Testis (tissue), 3 donors: Measurements from ENCODE around the gene MCC. TPM values are rescaled to one million over a fixed set of nuclear protein-coding genes. Genes with fewer than 3 reads are reported as not detected.

ENCODE experiments used
- DNase-seq: peaks from one replicate; pipeline ENCODE4 v3.0.0-alpha.2; 2019
- H3K27ac ChIP-seq, 2 donors: fragments of 200-600 bp; sonication (generic); one replicate each; pipeline ENCODE4 v1.5.1; 2019
- H3K27me3 ChIP-seq: fragments of 200-600 bp; sonication (generic); one replicate; pipeline ENCODE4 v1.5.1; 2019
- H3K36me3 ChIP-seq: fragments of 200-600 bp; sonication (generic); one replicate; pipeline ENCODE4 v1.5.1; 2017; ENCODE audit warnings: low read depth; ENCODE audit errors: missing control alignments
- H3K4me1 ChIP-seq: fragments of 200-600 bp; sonication (generic); one replicate; pipeline ENCODE4 v1.5.1; 2019
- H3K4me3 ChIP-seq, 2 donors: fragments of 200-600 bp; sonication (generic); one replicate each; pipeline ENCODE4 v1.5.1; 2017 to 2019
- H3K9me3 ChIP-seq: fragments of 200-600 bp; sonication (generic); one replicate; pipeline ENCODE4 v1.5.1; 2017
- POLR2A ChIP-seq: fragments of 450-650 bp; IDR thresholded peaks from one replicate; pipeline ENCODE4 v1.6.1; 2017; ENCODE audit warnings: antibody characterized with exemption, mild to moderate bottlenecking, moderate library complexity
- WGBS, 2 donors: methylation state at CpG; one replicate each; pipeline ENCODE4 v1.1.5; 2018; 5-methylcytosine and 5-hydroxymethylcytosine counted together
- intact Hi-C: fragments of 100-400 bp; cut with DNase I; formaldehyde crosslinking; loops from one replicate; pipeline ENCODE4 v1.15.1; 2023; ENCODE audit warnings: low total_unique reads
- polyA plus RNA-seq: library from polyadenylated mRNA; stranded (reverse); fragments of 350-450 nt; fragmentation: Illumina TruSeq; extraction: RNeasy Lipid Tissue Mini Kit (QIAGEN cat#74804); gene quantifications from one replicate; pipeline ENCODE4 v1.2.3, GENCODE V29; 2014; ENCODE audit warnings: low read depth, low replicate concordance; ENCODE audit not compliant: insufficient read depth
- total RNA-seq, 2 donors: library from RNA; depleted of rRNA; stranded (reverse); fragments of >200 nt; gene quantifications; one replicate each; pipeline ENCODE4 v1.2.3, GENCODE V29; 2016
- TF ChIP-seq, protein P1 (sequence below), 3 experiments: fragments of 450-650 bp in 2 of 3; fragments of 200-600 bp in 1 of 3; sonication (generic) in 1 of 3; IDR thresholded peaks; one replicate each; pipeline ENCODE4 v1.5.1; 2016 to 2019; ENCODE audit warnings: antibody characterized with exemption in 3 of 3, mild to moderate bottlenecking in 2 of 3, moderate library complexity in 1 of 3

The MCC gene
- total and polyA plus RNA-seq, 3 donors from 2014 or later = 7.1 to 23.7 (median 21.4) TPM

DNA sequence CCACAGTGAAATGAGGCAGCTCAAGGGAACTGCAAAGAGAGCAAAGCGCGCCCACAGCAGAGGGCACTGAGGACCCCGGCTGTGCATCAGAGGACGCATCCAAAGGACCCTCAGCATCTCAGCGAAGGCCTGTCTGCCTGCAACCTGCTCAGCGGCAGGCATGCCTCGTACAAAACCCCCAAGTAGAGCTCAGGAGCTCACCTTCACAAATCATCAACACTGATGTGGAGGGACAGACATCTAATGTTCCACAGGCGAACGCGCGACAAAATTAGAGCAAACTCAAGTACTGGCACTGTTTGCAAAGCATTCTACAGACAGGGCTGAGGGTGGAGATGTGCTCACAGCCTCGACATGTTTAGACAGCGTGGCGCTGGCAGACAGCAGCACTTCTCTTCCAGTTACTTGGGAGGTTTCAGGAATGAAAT, 430.7 kb downstream of the MCC start:
- intact Hi-C loops = no loop called here
- H3K9me3 ChIP-seq = no peaks in the 10 kb centered on the region
- no peaks in the 10 kb centered on the region for H3K27me3 ChIP-seq
- TF ChIP-seq, protein P1, sequence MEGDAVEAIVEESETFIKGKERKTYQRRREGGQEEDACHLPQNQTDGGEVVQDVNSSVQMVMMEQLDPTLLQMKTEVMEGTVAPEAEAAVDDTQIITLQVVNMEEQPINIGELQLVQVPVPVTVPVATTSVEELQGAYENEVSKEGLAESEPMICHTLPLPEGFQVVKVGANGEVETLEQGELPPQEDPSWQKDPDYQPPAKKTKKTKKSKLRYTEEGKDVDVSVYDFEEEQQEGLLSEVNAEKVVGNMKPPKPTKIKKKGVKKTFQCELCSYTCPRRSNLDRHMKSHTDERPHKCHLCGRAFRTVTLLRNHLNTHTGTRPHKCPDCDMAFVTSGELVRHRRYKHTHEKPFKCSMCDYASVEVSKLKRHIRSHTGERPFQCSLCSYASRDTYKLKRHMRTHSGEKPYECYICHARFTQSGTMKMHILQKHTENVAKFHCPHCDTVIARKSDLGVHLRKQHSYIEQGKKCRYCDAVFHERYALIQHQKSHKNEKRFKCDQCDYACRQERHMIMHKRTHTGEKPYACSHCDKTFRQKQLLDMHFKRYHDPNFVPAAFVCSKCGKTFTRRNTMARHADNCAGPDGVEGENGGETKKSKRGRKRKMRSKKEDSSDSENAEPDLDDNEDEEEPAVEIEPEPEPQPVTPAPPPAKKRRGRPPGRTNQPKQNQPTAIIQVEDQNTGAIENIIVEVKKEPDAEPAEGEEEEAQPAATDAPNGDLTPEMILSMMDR (IDR thresholded peaks at IDR 0.05) = no peak
- TF ChIP-seq POLR2A = no peak
- no peak for DNase-seq
- WGBS, 2 donors = 87 to 97% methylated on average over 9 to 14 of the region's 14 CpGs
- H3K36me3 ChIP-seq = no peaks in the 10 kb centered on the region
- H3K4me1 ChIP-seq = no peaks in the 10 kb centered on the region
- no peak overlapping the region for H3K4me3 ChIP-seq
- H3K27ac ChIP-seq = no peak overlapping the region

DNA sequence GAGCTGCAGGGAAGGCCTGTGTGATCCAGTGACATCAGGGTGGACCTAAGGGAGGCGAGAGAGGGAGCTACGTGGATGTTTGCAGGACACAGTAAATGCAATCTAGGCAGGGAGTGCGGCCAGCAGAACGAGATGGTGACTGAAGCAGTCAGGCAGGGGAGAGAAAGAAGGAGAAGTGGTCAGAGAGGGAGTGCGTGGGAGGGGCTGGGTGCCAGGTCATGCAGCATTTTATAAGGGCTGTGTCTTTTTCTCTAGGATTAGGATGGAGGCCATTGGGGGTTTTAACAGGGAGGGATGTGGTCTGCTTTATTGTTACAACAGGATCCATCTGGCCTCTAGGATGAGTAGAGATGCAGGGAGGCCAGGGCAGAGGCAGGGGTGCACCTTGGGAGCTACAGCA, 431.3 kb downstream of the MCC start:
- 74 to 84% methylated on average over 5 of the region's 5 CpGs for WGBS, 2 donors
- TF ChIP-seq, protein P1 (IDR thresholded peaks at IDR 0.05) = no peak
- TF ChIP-seq POLR2A = no peak
- no peaks in the 10 kb centered on the region for H3K36me3 ChIP-seq
- no peaks in the 10 kb centered on the region for H3K4me1 ChIP-seq
- DNase-seq = no peak
- H3K9me3 ChIP-seq = no peaks in the 10 kb centered on the region
- intact Hi-C loops = no loop called here
- H3K27me3 ChIP-seq = no peaks in the 10 kb centered on the region
- no peak overlapping the region for H3K27ac ChIP-seq
- H3K4me3 ChIP-seq = no peak overlapping the region

DNA sequence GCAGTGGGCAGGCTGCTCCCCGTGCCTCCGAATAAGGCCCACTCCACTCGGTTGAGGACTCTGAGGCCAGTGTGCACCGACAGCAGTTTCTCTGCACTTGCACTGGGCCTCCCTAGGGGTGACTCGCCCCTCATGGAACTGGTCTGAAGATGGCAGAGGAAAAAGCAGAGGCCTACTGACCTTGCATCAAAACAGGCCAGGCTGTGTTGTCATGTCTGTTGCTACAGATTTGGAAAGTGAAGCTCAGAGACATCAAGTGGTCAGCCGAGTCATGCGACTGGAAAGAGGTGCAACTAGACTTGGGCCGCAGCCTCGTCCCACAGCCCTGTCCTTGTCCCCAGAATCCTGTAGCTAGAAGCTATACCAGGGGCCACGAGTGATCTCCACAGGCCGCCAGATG, 433.4 kb downstream of the MCC start:
- no peaks in the 10 kb centered on the region for H3K36me3 ChIP-seq
- 86 to 95% methylated on average over 4 to 11 of the region's 11 CpGs for WGBS, 2 donors
- no peak overlapping the region for H3K4me3 ChIP-seq
- intact Hi-C loops = no loop called here
- H3K4me1 ChIP-seq = peaks cover 6% of the 10 kb centered on the region
- H3K27ac ChIP-seq = no peak overlapping the region
- TF ChIP-seq, protein P1 (IDR thresholded peaks at IDR 0.05) = no peak
- no peak for TF ChIP-seq POLR2A
- H3K9me3 ChIP-seq = no peaks in the 10 kb centered on the region
- no peaks in the 10 kb centered on the region for H3K27me3 ChIP-seq
- DNase-seq = no peak

DNA sequence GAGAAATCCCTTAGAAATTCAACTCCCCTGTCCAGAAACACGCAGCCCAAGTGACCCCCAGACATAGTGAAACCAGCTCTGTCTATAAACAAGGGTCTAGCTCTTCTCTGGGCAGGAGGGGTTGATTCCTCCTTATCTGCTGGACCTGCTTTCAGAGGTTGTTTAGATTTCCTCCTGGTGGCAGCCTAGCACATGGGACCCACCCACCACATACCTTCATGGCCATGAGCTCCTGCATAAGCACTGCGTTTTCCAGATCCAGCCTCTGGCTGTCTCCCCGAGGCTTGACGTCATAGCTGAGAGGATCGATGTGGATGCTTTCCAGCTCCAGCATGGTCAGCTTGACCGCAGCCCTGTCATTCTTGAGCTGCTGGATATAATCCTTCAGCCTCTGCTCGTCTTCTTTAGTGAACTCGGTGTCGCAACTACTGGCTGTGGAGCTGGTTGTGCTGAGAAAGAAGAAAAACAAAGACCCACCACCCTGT, 434.7 kb downstream of the MCC start:
- no peak overlapping the region for H3K27ac ChIP-seq
- H3K27me3 ChIP-seq = no peaks in the 10 kb centered on the region
- intact Hi-C loops = no loop called here
- DNase-seq = no peak
- no peaks in the 10 kb centered on the region for H3K9me3 ChIP-seq
- no peak overlapping the region for H3K4me3 ChIP-seq
- no peak for TF ChIP-seq POLR2A
- peaks cover 6% of the 10 kb centered on the region for H3K4me1 ChIP-seq
- WGBS, 2 donors = 95% methylated on average over 9 of the region's 9 CpGs
- H3K36me3 ChIP-seq = no peaks in the 10 kb centered on the region

DNA sequence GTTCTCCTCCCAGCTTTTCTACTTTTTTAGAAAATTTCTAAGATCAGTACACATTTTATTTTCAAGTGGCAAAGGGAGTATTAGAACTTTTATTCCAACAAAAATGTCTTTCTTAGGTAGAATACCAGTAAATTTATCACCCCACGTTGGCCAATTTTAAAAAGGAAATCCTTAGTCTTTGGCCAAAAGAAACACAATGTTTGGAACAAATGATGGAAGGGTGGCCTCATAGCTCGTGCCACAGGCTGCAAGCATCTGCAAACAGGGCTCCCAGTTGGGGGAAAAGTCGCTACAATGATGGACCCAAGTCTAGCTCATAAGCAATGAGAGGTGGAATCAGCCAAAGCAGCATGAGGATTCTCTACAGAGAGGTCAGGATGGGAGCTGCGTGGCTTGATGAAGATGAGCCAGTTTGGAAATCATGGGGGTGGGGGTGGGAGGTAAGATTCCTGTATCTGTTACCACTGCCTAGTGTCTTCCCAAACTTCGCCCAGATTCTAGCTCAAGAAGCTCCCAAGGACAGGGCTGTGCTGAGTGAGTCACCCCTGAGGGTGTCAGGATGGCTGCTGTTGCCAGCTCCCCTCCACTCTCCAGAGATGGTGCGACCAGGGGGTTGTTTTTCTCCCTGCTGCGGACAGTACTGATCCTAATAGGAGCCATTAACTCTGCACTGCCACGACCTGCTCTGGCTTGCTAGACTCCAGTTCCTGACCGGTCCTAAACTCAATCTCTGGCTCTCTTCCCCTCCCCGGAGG, 436.0 kb downstream of the MCC start:
- no peak for DNase-seq
- TF ChIP-seq, protein P1 (IDR thresholded peaks at IDR 0.05) = no peak
- no peak for TF ChIP-seq POLR2A
- Histone ChIP-seq H3K27me3 (no peaks in the 10 kb centered on the region), H3K4me3 (no peak overlapping the region), H3K36me3 (no peaks in the 10 kb centered on the region), H3K9me3 (no peaks in the 10 kb centered on the region), H3K4me1 (peaks cover 11% of the 10 kb centered on the region), H3K27ac (no peak overlapping the region)
- intact Hi-C loops = no loop called here
- 75 to 83% methylated on average over 9 to 10 of the region's 10 CpGs for WGBS, 2 donors
